Neural crest cell (in vitro differentiated cells): ENCODE results near the gene NCLN. TPM values are rescaled to one million over a fixed set of nuclear protein-coding genes. Genes with fewer than 3 reads are reported as not detected.
A peak's percentile ranks its signal among the peaks of the same experiment; 100 is the strongest.

Experiments used
- DNase-seq: peaks from one replicate; pipeline ENCODE4 v3.0.0; 2021; ENCODE audit warnings: low read depth, mixed read lengths, low spot score
- H3K27ac Mint-ChIP-seq: one replicate; pipeline ENCODE4 v1.8.0; 2021; ENCODE audit warnings: mild to moderate bottlenecking, mixed read lengths; ENCODE audit not compliant: unreplicated experiment
- H3K27me3 Mint-ChIP-seq: 2 replicates; pipeline ENCODE4 v1.8.0; 2021; ENCODE audit warnings: low read depth, mild to moderate bottlenecking, mixed read lengths
- H3K36me3 Mint-ChIP-seq: 2 replicates; pipeline ENCODE4 v1.8.0; 2021; ENCODE audit warnings: low read depth, mild to moderate bottlenecking, mixed read lengths
- H3K4me1 Mint-ChIP-seq: 2 replicates; pipeline ENCODE4 v1.8.0; 2021; ENCODE audit warnings: mixed read lengths
- H3K4me3 Mint-ChIP-seq: one replicate; pipeline ENCODE4 v1.8.0; 2021; ENCODE audit warnings: mild to moderate bottlenecking, mixed read lengths
- H3K9me3 Mint-ChIP-seq: 2 replicates; pipeline ENCODE4 v1.8.0; 2021; ENCODE audit warnings: mixed read lengths
- long read RNA-seq: library from polyadenylated mRNA; unstranded; transcript quantifications from one replicate; pipeline ENCODE4 v2.0.0, GENCODE V29; 2020
- total RNA-seq: library from RNA; stranded (reverse); gene quantifications from 2 replicates; pipeline ENCODE4 v1.2.1, GENCODE V29; 2021
- TF ChIP-seq, protein P1 (sequence below): fragments of 200-600 bp; sonication (generic); conservative IDR thresholded peaks from 2 replicates; pipeline ENCODE4 v1.5.0; 2021; ENCODE audit warnings: antibody characterized with exemption, mild to moderate bottlenecking

Gene NCLN, protein sequence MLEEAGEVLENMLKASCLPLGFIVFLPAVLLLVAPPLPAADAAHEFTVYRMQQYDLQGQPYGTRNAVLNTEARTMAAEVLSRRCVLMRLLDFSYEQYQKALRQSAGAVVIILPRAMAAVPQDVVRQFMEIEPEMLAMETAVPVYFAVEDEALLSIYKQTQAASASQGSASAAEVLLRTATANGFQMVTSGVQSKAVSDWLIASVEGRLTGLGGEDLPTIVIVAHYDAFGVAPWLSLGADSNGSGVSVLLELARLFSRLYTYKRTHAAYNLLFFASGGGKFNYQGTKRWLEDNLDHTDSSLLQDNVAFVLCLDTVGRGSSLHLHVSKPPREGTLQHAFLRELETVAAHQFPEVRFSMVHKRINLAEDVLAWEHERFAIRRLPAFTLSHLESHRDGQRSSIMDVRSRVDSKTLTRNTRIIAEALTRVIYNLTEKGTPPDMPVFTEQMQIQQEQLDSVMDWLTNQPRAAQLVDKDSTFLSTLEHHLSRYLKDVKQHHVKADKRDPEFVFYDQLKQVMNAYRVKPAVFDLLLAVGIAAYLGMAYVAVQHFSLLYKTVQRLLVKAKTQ
- 76.5 and 84.1 TPM in 2 replicates for total RNA-seq
- long read RNA-seq, partial matches to known transcripts: 2 of 3 reads
- long read RNA-seq, other reads (novel, unspliced or antisense): 1 of 3 reads

DNA sequence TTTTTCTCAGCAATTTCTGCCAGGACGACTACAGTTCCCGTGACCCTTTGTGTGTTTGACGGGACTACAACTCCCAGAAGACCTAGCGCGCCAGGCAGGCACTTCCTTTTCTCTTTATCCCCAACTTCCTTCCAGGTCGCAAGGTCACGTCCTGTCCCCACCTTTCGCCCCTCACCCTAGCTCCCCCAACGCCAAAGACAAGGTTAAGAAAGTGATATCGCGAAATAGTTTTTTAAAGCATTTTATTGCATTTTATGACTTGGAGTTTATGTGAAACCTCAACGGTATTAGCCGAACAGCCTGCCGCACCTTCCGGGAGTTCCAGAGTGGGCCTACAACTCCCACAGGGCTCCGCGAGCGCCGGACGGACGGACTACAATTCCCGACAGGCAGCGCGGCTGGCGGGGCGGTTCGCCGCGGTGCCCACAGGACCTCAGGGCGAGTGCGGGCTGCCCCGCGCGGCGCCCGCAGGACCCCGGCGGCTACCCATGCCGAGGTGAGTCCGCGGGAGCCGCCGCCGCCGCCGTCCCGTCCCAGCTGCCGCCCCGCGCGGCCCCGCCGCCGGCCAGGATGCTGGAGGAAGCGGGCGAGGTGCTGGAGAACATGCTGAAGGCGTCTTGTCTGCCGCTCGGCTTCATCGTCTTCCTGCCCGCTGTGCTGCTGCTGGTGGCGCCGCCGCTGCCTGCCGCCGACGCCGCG is at the start of gene NCLN:
TSS of gene NCLN (plus strand) at position 470 of the 699 bp plus-strand sequence. CDS start at position 571, 101 bp downstream.
- Mint-ChIP-seq H3K27ac (peak within 1 kb of the TSS; percentile 99), H3K27me3 (no peaks in the 10 kb centered on the region), H3K36me3 (no peaks in the 10 kb centered on the region), H3K4me1 (peaks cover 15% of the 10 kb centered on the region), H3K4me3 (peak within 1 kb of the TSS; percentile 100), H3K9me3 (no peaks in the 10 kb centered on the region)
- peak; percentile 94 for DNase-seq
- TF ChIP-seq, protein P1, sequence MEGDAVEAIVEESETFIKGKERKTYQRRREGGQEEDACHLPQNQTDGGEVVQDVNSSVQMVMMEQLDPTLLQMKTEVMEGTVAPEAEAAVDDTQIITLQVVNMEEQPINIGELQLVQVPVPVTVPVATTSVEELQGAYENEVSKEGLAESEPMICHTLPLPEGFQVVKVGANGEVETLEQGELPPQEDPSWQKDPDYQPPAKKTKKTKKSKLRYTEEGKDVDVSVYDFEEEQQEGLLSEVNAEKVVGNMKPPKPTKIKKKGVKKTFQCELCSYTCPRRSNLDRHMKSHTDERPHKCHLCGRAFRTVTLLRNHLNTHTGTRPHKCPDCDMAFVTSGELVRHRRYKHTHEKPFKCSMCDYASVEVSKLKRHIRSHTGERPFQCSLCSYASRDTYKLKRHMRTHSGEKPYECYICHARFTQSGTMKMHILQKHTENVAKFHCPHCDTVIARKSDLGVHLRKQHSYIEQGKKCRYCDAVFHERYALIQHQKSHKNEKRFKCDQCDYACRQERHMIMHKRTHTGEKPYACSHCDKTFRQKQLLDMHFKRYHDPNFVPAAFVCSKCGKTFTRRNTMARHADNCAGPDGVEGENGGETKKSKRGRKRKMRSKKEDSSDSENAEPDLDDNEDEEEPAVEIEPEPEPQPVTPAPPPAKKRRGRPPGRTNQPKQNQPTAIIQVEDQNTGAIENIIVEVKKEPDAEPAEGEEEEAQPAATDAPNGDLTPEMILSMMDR: no peak

DNA sequence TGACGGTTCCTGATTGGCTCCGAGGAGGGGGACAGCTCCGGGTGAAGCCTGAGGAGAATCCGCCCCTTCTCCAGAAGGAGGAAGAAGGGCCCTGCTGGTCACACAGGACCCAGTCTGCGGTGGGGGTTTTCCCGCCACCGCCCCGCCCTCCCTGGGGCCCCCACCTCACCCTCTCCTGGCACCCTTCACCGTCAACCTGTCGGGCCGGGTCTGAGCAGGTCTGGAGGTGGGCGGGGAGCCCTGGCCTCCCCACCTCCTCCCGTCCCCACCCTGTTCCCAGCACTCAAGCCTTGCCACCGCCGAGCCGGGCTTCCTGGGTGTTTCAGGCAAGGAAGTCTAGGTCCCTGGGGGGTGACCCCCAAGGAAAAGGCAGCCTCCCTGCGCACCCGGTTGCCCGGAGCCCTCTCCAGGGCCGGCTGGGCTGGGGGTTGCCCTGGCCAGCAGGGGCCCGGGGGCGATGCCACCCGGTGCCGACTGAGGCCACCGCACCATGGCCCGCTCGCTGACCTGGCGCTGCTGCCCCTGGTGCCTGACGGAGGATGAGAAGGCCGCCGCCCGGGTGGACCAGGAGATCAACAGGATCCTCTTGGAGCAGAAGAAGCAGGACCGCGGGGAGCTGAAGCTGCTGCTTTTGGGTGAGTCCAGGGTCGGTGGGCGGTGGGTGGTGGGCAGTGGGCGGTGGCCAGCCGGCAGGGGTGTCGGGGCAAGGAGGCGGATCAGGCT is 49.6 kb upstream of the NCLN start, which contains the start of gene GNA15:
TSS of gene GNA15 (plus strand) at position 73 of the 723 bp plus-strand sequence. CDS start at position 491, 418 bp downstream.
- Mint-ChIP-seq H3K4me1 (no peaks in the 10 kb centered on the region), H3K27ac (no peak within 1 kb of the TSS), H3K9me3 (no peaks in the 10 kb centered on the region), H3K36me3 (no peaks in the 10 kb centered on the region), H3K4me3 (no peak within 1 kb of the TSS), H3K27me3 (peaks cover 3% of the 10 kb centered on the region)
- TF ChIP-seq, protein P1: no peak
- no peak for DNase-seq

DNA sequence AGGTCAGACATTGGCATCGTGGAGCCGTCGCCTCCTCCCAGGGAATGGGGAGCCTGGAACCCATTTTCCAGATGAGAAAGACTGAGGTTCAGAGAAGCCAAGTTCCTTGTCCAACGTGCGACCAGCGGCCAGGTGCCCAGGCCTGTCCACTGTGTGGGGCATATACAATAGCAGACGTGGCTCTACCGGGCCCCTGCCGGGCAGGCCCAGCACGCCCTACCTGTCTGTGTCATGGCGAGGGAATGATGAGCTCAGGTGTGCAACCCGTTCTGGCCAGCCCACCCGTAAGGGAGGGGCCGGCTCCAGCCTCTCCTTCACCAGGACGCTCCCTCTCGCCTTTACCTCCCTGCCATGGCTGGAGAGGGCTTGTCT is 49.1 kb upstream of the NCLN start:
- H3K4me3 Mint-ChIP-seq: no peak overlapping the region
- no peak overlapping the region for H3K27ac Mint-ChIP-seq
- peaks cover 3% of the 10 kb centered on the region for H3K27me3 Mint-ChIP-seq
- TF ChIP-seq, protein P1: no peak
- no peaks in the 10 kb centered on the region for H3K9me3 Mint-ChIP-seq
- H3K36me3 Mint-ChIP-seq: no peaks in the 10 kb centered on the region
- DNase-seq: no peak
- H3K4me1 Mint-ChIP-seq: no peaks in the 10 kb centered on the region

DNA sequence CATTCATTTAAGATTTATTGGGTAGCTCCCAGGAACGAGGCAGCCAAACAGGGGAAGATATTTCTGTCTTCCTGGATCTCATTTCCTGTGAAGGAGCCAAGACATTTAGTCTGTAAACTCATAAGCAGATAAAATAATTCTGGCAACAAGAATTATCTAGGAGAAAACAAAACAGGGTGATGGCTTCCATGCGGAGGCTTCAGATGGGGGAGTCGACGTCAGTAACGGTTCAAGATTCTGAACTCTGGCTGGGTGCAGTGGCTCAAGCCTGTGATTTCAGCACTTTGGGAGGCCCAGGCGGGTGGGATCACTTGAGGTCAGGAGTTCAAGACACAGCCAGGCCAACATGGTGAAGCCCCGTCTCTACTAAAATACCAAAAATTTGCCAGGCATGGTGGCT is 48.6 kb upstream of the NCLN start:
- H3K27ac Mint-ChIP-seq: no peak overlapping the region
- TF ChIP-seq, protein P1: no peak
- no peaks in the 10 kb centered on the region for H3K36me3 Mint-ChIP-seq
- no peak overlapping the region for H3K4me3 Mint-ChIP-seq
- H3K9me3 Mint-ChIP-seq: no peaks in the 10 kb centered on the region
- DNase-seq: no peak
- no peaks in the 10 kb centered on the region for H3K4me1 Mint-ChIP-seq
- H3K27me3 Mint-ChIP-seq: peaks cover 3% of the 10 kb centered on the region

DNA sequence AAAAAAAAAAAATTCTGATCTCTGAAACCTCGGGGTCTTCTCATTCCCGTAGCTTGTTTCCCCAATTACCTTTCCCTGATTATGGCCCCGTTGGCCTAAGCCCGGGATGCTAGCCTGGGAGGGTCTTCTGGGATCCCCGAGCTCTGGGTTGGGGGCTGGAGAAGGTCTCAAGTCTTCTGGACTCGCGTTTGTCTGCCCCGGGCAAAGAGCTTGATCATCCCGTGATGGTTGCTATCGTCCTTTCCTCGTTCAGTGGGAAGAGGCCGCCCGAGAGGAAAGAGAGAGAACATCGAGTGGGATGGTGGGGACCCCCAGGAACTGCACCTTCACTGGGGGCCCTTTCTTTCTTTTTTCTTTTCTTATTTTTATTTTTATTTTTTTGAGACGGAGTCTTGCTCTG is 47.5 kb upstream of the NCLN start:
- Mint-ChIP-seq H3K4me3 (no peak overlapping the region), H3K9me3 (no peaks in the 10 kb centered on the region), H3K4me1 (no peaks in the 10 kb centered on the region), H3K27ac (no peak overlapping the region), H3K36me3 (no peaks in the 10 kb centered on the region), H3K27me3 (peaks cover 5% of the 10 kb centered on the region)
- TF ChIP-seq, protein P1: no peak
- no peak for DNase-seq
